Activated CD4-positive, alpha-beta T cell treated with anti-CD3 and anti-CD28 coated beads, Interleukin-2, amount 50 U/mL, for 24 hours (primary cell): ENCODE measurements around the gene PFKFB3.
"Not testable (repeated sequence)": the region's sequence is repeated elsewhere in the genome, so short reads cannot be mapped to it uniquely, and the experiment has no call there.

Source experiments
- DNase-seq, 2 donors: peaks; one replicate each; pipeline ENCODE4 v3.0.0-alpha.2; 2020; ENCODE audit warnings: low read depth in 1 of 2, low spot score in 1 of 2

PFKFB3 gene

DNA sequence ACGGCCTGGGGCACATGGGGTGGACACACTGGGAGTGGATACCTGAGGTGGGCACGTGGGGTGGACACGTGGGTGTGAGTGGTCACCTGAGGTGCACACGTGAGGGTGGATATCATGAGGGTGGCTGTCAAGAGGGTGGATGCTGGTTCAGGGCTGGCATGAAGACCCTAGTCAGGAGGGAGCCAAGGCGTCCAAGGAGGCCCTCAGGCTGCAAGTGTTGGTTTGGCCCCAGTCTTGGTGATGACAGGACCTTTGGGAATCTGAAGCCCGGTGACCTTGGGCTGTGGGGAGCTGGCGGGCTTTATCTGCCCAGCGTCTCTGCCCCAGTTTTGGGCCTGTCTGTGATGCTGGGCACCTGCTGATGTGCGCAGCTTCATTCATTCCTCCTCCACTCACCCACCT, 24.9 kb upstream of the PFKFB3 start:
- DNase-seq, result no peak

GRCh38 chr10:6178581-6178980, 24.2 kb upstream of the PFKFB3 start:
- DNase-seq, result no peak

GRCh38 chr10:6179078-6179477, 23.7 kb upstream of the PFKFB3 start:
- no peak for DNase-seq

DNA sequence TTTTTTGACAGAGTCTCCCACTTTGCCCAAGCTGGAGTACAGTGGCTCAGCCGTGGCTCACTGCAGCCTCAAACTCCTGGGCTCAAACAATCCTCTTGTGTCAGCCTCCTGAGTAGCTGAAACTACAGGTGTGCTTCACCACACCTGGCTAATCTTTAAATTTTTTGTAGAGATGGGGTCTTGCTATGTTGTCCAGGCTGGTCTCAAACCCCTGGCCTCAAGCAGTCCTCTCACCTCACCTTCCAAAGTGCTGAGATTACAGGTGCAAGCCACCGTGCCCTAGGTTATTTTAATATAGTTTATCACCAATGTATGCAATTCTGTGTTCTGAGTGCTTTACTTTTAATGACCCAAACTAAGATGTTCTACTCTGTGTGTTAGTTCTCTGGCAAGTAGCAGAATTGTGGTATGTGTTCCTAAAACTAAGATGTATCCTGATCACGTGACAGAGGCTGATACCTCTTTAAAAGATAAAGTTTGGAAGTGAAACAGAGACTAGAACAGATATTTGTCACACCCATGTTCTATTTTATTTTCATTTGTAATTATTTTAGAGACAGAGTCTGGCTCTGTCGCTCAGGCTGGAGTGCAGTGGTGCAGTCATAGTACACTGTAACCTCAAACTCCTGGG, 22.1 kb upstream of the PFKFB3 start:
- no peak for DNase-seq

GRCh38 chr10:6181249-6181648, 21.5 kb upstream of the PFKFB3 start:
- no peak for DNase-seq

DNA sequence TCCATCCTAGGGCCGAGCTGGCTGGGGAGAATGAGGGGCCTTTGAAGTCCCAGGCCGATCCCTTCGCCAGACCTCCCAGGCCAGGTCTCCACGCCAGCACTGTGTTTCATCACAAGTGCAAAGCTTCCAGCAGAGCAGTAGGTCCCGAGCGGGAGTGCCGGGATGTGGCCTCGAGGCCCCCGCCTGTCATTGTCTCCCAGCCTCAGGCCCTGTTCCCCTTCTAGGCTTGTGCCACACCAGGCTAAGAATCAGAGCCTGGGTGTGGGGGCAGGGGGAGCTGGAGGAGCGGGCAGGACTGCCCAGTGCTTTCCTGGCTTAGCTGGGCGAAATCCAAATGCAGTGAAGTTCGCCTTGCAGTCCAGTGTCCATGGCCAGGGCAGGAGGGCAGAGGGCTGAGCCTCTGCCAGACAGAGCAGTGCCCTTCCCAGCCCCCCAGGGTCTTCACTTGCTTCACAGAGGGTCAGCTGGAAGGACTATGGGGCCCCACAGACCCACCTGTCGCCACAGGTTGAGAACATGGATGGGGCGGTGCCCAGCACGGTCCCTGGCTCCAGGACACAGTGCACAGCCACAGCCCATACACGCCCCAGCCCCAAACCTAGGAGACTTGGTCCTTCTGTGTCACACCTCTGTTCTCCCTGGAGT, 20.2 kb upstream of the PFKFB3 start:
- no peak for DNase-seq

DNA sequence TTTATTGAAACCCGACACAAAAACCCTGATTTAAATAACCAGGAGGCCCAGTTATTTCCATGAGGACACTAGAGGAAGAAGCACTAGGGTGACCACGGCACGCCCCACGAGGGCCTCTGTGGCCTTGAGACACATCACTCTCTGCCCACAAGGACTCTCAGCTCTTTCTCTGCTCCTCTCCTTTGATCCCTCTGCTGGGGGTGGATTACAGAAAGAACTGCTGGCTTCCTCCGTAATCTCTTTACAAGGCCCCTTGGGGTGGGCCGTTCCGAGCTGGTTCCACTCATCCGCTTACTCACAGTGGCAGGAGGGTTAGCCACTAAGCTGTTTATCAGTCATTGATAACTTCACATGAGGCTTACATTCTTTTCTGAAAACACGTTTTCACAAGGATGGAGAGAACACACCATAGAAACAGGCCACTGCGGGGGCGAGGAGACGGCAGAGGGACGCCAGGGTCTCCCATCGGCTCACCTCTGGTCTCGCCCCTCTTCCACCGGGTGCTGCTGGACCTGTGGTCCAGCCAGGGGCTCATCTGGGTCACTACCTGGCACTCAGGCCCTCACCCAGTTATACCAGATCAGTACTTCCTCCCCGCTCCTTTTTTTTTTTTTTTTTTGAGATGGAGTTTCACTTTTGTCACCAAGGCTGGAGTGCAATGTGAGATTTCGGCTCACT, 17.6 kb upstream of the PFKFB3 start:
- DNase-seq, result no peak

DNA sequence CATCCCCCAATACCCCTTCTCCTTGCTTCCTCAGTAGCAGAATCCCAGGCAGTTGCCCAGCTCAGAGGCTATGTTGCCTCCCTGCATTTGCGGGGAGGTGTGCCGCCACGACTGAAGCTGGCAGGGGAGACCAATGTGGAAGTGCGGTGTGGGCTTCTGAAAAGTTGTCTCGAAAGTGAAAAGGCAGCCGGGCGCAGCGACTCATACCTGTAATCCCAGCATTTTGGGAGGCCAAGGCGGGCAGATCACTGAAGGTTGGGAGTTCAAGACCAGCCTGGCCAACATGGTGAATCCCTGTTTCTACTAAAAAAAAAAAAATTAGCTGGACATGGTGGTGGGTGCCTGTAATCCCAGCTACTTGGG, 15.9 kb upstream of the PFKFB3 start:
- no peak for DNase-seq

GRCh38 chr10:6187278-6187677, 15.5 kb upstream of the PFKFB3 start:
- DNase-seq, result no peak

- not testable (repeated sequence) for DNase-seq
Observed at GRCh38 chr10:6190033-6190432, 12.7 kb upstream of the PFKFB3 start.

DNA sequence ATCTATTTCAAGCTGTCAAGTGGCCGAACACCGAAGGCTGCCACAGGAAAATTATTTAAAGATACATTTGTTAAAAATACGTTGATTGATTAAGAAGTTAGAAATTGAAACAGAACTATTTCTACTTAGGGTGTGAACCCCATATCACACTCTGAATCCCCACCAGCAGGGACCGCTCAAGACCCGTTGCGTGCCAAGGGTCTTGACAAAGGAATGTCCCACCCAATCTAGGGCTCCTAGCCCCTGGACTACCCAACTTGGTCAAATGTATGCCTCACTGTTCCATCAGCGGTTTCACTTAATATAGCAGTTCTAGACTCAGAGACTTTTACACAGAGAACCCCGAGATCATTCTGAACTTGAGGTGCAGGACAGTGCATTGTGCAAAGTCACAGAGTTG, 11.6 kb upstream of the PFKFB3 start:
- DNase-seq, result no peak

DNA sequence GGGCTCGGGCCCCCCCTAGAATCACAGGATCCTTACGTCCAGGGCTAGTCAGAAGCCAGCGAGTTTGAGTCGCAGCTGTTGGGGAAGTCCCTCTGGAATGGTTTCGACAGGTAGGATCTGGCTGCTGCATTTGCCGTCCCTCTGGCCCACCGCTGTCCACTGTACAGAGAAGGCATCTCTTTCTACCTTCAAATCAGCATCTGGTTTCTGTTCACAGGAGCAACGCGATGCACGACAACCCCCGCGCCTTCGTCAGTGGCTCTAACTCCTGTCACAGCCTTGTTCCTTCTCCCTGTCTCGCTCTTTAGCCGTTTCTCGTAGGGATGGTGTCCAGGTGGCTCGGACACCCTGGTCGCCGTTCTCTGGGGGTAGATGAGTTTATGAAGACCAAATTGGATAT, 11.2 kb upstream of the PFKFB3 start:
- DNase-seq, result no peak

GRCh38 chr10:6193342-6193741, 9.4 kb upstream of the PFKFB3 start:
- DNase-seq, result not testable (repeated sequence)

- DNase-seq, result no peak
Observed at GRCh38 chr10:6194311-6194710, 8.4 kb upstream of the PFKFB3 start.

- DNase-seq, result no peak
Observed at GRCh38 chr10:6195376-6195775, 7.4 kb upstream of the PFKFB3 start.

DNA sequence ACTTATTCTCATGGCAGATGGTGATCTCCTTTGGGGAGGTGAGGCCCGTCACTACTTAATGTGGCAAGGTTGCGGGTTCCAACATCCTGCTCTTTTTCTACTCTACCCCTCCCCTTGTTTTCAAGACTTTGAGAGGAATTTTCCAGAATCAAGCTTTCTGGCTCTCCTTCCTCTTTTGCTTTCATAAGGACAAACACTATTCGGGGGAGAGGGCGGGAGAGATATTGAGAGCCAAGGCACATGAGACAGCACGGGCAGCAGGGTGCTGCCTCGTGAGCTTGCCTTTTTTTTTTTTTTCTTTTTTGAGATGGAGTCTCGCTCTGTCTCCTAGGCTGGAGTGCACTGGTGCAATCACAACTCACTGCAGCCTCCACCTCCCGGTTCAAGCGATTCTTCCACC, 6.9 kb upstream of the PFKFB3 start:
- DNase-seq, result no peak

- not testable (repeated sequence) for DNase-seq
Observed at GRCh38 chr10:6196524-6196923, 6.2 kb upstream of the PFKFB3 start.

- no peak for DNase-seq
Observed at GRCh38 chr10:6197321-6197720, 5.4 kb upstream of the PFKFB3 start.

- no peak for DNase-seq
Observed at GRCh38 chr10:6198171-6198570, 4.6 kb upstream of the PFKFB3 start.

DNA sequence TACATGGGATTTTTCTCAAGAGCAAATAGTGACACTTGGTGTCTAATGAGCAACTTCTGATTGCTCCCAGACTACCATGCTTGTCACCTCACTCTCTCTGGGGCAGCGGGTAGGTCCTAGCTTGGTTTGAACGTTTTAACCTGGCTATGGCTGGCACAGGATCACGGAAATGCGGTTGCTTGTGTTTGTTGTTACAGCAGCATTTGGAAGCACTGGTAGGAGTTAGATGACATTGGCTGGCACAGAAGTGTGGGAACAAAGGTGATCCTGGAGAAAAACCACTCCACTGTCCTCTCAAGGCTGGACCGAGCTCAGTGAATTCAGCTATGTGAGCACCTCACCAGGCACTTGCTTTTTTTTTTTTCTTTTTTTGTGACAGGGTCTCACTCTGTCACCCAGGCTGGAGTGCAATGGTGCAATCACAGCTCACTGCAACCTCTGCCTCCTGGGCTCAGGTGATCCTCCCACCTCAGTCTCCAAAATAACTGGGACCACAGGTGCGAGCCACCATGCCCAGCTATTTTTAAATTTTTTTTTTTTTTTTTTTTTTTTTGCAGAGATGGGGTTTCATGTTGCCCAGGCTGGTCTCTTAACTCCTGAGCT, 3.5 kb upstream of the PFKFB3 start:
- DNase-seq, result no peak

DNA sequence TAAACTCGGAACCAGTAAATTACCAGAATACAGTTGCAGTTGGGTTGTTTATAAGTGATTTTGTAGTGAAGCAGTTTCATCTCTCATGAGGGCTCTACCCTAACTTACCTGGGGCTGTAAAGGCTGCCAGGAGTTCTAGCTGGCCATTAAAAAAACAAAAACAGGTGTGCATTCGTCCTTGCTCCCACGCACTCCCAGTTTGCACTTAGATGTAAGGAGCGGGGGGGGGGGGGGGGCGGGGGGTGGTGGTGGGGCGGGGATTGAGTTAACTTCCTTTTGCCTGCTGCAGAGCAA, 2.3 kb upstream of the PFKFB3 start:
- DNase-seq, result no peak

DNA sequence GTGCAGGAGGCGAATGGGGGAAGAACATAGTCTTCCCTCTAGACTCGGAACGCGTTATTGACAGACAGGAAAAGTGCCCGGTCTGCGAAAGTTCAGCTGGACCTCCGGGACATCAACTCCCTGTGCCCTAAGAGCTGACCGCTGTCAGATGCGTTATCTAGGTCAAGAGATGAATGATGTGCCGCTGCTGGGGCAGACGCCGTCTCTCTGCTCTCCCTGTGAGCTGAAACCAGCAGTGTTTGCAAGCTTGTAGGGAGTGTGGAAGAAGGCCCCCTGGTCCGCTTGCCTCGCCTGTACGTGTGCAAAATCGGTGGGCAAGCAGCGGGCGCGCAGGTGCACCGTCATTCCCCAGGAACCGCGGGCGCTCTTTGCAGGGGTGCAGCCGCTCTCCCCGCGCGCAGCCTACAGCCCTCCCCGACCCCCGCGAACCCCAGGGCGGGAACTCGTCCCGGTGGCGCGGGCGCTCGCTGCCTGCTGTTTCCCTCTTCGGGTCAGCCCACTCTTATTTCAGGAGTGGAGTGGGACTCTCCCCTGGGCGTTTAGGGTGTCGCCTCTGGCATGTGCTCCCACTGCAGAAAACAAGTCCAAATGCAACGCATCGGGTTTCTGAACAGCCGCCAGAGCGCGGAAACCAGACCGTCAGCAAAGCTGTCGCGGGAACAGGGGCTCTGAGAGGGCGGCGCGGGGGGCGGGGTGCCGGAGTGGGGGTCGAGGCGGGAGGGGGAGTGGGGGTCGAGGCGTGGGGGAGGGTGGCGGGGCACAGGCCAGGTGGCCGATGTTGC, 1.8 kb upstream of the PFKFB3 start:
- DNase-seq, result peak; percentile 11
